ENCODE results near the gene MRM2.

The MRM2 gene

DNA sequence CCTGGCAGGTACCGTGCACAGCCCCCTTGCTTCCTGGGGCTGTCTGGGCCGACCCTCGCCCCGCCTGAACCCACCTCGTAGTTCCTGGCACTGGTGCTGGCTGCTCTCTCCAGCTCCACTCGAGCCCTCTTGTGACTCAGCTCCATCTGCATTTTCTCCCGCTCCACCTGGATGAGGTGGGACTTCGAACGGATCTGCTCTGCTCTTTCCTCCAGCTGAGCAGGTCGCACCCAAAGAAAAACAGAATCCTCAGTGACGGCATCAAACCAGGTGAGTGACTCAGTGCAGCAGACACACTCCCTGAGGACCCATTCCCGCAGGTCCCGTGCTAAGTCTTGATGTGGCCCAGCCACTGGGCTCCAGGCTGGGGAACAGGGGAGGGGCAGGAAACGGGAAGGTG lies 16.7 kb downstream of the MRM2 start:
- Mint-ChIP-seq H3K36me3 (ENCODE audit: low read depth) (peaks cover 46% of the 10 kb centered on the region), H3K27me3 (ENCODE audit: low read depth, poor library complexity) (no peaks in the 10 kb centered on the region), H3K4me3 (no peak overlapping the region), H3K4me1 (peaks cover 9% of the 10 kb centered on the region), H3K9me3 (no peaks in the 10 kb centered on the region), H3K27ac (no peak overlapping the region)
- TF ChIP-seq, protein P1, sequence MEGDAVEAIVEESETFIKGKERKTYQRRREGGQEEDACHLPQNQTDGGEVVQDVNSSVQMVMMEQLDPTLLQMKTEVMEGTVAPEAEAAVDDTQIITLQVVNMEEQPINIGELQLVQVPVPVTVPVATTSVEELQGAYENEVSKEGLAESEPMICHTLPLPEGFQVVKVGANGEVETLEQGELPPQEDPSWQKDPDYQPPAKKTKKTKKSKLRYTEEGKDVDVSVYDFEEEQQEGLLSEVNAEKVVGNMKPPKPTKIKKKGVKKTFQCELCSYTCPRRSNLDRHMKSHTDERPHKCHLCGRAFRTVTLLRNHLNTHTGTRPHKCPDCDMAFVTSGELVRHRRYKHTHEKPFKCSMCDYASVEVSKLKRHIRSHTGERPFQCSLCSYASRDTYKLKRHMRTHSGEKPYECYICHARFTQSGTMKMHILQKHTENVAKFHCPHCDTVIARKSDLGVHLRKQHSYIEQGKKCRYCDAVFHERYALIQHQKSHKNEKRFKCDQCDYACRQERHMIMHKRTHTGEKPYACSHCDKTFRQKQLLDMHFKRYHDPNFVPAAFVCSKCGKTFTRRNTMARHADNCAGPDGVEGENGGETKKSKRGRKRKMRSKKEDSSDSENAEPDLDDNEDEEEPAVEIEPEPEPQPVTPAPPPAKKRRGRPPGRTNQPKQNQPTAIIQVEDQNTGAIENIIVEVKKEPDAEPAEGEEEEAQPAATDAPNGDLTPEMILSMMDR (IDR thresholded peaks at IDR 0.05), result no peak
- no peak for DNase-seq

DNA sequence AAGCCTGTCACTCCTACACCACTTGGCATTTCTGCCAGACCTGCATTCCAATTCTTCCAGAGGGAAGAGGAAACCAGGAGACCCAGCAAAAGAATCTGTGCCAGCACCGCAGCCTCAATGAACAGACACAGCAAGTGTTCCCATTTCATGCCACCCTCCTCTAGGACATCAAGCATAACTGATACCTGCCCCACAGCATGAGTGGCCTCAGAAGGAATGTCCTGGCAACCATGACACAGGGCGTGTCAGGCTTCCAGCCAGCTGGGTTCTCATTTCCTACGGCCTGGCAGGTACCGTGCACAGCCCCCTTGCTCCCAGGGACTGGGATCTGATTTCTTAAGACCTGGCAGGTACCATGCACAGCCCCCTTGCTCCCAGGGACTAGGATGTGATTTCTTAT lies 17.1 kb downstream of the MRM2 start:
- TF ChIP-seq, protein P1 (IDR thresholded peaks at IDR 0.05), result no peak
- Mint-ChIP-seq H3K4me1 (peaks cover 5% of the 10 kb centered on the region), H3K9me3 (no peaks in the 10 kb centered on the region), H3K4me3 (no peak overlapping the region), H3K27me3 (ENCODE audit: low read depth, poor library complexity) (no peaks in the 10 kb centered on the region), H3K36me3 (ENCODE audit: low read depth) (peaks cover 44% of the 10 kb centered on the region), H3K27ac (no peak overlapping the region)
- no peak for DNase-seq

DNA sequence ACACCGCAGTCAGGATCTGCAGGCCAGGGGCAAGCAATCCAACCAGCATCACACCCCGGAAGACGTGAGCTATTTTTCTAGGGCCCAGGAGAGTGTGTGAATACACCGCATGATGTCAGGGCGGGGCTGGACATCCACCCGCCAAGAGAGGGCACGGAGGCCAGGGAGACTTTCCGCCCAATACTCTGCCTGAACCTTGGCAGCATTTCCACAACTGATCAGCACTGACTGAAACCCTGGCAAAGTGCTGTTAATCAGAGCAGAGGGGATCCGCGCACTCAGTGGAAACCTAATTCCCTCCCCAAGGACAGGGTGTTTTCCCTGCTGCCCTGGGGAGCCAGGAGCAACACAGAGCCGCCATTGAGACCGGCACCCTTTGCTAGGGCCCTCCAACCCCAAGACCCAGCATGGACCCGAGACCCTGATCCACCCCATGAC lies 17.5 kb downstream of the MRM2 start:
- Mint-ChIP-seq H3K27me3 (ENCODE audit: low read depth, poor library complexity) (no peaks in the 10 kb centered on the region), H3K36me3 (ENCODE audit: low read depth) (peaks cover 39% of the 10 kb centered on the region), H3K9me3 (no peaks in the 10 kb centered on the region), H3K27ac (no peak overlapping the region), H3K4me1 (peaks cover 1% of the 10 kb centered on the region), H3K4me3 (no peak overlapping the region)
- TF ChIP-seq, protein P1 (IDR thresholded peaks at IDR 0.05), result no peak
- DNase-seq, result no peak

DNA sequence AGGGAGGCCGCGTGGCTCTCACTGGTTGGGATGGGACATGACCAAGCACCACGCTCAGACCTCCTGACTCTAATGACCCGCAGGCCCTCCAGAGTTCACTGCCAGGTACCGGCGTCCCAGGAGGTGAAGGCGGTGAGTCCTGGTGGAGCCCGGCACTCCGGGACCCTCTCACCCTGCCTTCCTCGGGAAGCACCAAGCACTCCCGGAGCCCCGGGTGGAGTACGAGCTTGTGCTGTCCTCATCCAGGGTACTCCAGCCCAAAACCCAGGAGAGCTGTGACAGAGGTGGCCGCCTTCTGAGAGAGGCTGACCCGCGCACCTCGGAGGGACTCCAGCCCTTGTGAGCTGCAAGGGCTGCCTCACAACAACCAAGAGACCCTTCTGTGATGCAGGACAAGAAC lies 18.7 kb downstream of the MRM2 start:
- H3K9me3 Mint-ChIP-seq, result no peaks in the 10 kb centered on the region
- no peak for DNase-seq
- no peak overlapping the region for H3K4me3 Mint-ChIP-seq
- no peaks in the 10 kb centered on the region for H3K27me3 Mint-ChIP-seq (ENCODE audit: low read depth, poor library complexity)
- TF ChIP-seq, protein P1 (IDR thresholded peaks at IDR 0.05), result no peak
- no peak overlapping the region for H3K27ac Mint-ChIP-seq
- no peaks in the 10 kb centered on the region for H3K4me1 Mint-ChIP-seq
- H3K36me3 Mint-ChIP-seq (ENCODE audit: low read depth), result peaks cover 37% of the 10 kb centered on the region

DNA sequence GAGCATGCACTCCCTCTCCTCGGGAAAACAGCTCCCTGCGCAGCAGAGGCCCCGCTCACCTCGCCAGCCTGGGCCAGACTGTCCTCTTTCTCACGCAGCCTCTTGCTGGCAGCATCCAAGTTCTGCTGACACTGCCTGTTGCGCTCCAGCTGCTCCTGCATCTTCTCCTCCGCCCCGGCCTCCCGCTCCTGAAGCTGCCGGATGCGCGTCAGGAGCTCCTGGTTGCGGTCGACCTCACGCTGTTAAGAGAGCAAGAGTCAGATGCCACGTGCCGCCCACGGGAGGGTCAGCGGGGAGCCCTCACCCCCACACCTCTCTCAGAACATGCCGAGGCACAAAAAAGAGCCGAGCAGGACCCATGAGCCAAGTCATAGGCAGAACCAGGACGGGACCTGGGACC lies 19.5 kb downstream of the MRM2 start:
- DNase-seq, result no peak
- no peaks in the 10 kb centered on the region for H3K4me1 Mint-ChIP-seq
- H3K27me3 Mint-ChIP-seq (ENCODE audit: low read depth, poor library complexity), result no peaks in the 10 kb centered on the region
- peaks cover 34% of the 10 kb centered on the region for H3K36me3 Mint-ChIP-seq (ENCODE audit: low read depth)
- TF ChIP-seq, protein P1 (IDR thresholded peaks at IDR 0.05), result no peak
- H3K9me3 Mint-ChIP-seq, result no peaks in the 10 kb centered on the region
- H3K27ac Mint-ChIP-seq, result no peak overlapping the region
- H3K4me3 Mint-ChIP-seq, result no peak overlapping the region

DNA sequence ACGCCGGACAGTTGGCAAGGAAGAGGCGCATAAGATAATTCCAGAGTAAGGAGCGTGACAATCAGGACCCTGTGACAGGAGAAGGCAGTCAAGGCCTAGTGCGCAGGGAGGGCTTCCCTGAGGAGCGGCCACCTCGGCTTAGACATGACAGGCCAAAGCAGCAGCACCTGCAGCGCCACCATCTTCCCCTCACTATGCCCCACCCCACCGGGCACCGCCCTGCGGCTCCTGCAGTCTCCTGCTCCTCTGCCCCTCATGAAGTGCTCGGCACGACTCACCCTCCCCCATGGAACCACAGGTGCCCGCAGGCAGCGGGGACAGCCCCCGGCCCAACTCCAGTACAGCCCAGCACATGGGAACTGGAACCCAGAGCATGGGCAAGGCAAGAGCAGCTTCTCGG lies 21.1 kb downstream of the MRM2 start:
- TF ChIP-seq, protein P1 (IDR thresholded peaks at IDR 0.05), result no peak
- DNase-seq, result no peak
- Mint-ChIP-seq H3K4me3 (no peak overlapping the region), H3K4me1 (no peaks in the 10 kb centered on the region), H3K27ac (no peak overlapping the region), H3K9me3 (no peaks in the 10 kb centered on the region), H3K27me3 (ENCODE audit: low read depth, poor library complexity) (no peaks in the 10 kb centered on the region), H3K36me3 (ENCODE audit: low read depth) (peaks cover 36% of the 10 kb centered on the region)
